ENCODE results near the gene KNOP1.

Gene KNOP1

DNA sequence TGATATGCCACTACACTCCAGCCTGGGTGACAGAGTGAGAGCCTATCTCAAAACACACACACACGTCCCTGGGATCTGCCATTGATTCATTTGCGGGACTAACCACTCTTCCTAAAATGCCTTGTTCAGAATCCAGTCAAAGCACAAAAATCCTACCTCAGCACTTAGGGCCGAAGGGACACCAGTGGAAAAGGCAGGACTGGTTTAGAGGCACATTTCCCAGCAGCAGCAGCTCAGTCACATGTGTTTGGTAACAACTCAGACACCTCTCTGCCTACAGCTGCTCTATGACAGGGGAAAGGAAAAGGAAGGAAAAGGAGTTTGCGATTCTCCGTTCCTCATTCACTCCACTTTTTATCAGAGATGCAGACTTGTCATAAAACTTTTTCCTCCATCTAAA, 12.2 kb downstream of the KNOP1 start:
- DNase-seq: no peak

DNA sequence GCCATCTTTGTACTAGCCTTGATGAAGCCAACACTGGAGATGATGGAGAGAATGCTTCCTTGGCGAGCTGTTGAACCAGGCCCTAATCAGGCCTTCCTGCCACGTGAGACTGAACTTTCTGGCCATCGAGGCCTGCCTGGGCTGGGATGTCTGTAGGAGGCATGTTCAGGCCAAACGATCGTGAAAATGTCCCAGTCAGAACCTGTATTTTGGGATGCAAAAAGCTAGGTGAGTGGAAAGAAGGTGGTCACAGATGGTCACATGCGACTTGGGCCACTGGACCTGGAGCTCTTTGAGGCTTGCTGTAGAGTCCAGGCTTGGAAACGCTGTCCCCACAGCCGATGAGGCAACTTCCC, 12.9 kb downstream of the KNOP1 start:
- no peak for DNase-seq

DNA sequence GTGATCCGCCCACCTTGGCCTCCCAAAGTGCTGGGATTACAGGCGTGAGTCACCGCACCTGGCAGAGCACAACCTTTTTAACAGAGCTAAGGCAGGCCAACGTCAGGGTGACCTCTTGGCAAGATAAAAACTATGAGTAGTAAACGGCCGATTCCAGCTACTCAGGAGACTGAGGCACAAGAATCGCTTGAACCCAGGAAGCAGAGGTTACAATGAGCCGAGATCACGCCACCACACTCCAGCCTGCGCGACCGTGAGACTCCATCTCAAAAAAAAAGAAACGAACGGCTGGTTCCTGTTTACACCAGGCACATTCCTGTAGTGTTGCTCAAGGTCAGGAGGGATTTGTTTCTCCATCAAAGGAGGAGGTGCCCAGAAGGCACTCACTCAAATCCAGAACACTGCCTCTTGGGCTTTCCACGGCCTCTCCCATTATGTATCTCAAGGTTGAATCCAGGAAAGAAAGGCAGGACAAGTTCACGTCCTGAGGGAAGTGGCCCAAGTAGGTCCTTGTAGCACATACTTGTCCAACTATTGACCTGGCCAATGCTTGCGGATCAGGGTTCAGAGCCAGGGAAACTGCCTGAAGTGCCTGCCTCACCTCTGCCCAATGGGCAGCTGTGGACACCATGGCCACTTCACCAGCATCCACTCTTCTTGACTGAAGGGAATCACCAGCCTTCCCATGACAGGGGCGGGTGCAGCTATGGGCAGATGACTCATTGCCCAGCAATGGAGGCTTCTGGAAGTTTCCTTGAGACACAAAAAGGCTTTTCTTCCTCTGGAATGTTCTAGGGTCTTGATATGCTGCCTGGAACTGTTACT, 13.5 kb downstream of the KNOP1 start:
- DNase-seq: peak; percentile 78

DNA sequence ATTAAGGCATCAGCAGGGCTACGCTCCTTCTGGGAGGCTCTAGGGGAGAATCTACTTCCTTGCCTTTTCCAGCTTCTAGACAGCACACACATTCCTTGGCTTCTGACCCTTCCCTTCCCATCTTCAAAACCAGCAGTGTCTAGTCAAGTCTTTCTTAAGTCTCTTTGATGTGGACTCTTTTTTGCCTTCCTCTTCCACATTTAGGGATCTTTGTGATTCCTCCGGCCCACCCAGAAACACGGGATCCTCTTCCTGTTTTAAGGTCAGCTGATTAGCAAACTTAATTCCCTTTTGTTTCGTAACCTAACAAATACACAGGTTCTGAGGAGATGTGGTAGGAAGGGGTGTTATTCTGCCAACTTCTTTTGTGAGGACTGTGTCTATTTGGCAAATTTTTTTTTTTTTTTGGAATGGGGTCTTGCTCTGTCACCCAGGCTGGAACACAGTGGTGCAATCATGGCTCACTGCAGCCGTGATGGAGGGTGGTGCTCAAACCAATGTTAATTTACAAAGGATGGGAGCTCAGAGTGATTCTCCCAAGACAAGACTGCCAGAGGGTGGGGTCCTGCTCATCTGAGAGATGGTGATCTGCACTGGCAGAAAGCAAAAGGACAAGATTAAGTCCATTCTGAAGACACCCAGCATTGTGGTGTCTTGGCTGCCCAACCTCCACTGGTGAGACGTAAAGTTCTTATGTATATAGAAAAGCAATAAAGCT, 14.7 kb downstream of the KNOP1 start:
- no peak for DNase-seq

DNA sequence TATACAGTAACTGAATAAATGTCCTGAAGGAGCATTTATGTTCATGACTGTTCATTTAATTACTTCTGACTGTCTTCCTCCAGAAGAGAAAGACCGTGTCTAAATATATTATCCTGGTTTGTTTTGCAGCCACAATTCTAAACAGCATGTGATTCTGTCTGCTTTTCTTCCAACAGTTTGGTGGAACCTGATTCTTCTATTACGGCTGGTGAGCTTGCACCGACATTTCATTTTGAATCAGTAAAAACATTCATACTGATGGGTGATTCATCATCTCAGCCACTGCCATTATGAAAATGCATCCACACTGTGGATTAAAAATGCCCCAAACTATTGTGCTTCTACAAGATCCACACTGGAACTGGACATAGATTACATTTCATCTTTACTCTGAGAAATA, 16.9 kb downstream of the KNOP1 start:
- DNase-seq: no peak

DNA sequence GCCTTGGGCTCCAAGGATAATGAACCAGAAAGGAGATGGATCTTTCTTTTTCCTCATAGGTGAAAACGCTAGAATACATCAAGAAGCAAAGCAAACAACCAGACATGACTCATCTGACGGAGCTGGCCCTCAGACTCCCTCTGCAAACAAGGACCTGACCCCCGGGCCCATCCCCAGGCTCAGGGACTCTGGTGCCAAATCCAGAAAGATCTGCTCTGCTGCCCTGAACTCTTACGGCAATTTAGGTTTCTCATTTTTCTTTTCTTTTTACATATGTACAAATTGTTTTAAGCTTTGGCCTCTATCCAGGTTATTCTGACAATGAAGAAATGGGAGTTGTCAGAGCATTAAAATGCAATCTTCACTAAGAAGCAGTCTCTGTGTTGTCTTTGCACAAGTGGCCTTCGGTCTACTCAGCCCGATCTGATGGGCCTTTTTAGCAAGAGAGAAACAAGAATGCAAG, 17.7 kb downstream of the KNOP1 start:
- no peak for DNase-seq

DNA sequence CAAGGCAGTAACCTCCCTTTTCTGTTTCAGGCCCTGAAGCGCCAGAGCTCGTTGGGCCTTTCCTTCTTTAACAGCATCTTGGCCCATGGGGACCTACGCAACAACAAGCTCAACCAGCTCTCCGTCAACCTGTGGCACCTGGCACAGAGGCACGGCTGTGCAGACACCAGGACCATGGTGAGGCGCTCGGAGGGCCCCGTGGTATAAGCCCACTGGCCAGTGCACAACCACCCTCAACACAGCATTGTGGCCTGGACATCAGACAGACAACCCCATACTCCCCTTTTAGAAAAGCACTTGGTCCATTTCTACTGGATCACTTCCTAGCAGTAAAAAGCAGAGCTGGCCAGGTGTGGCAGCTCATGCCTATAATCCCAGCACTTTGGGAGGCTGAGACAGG, 18.6 kb downstream of the KNOP1 start:
- DNase-seq: no peak

DNA sequence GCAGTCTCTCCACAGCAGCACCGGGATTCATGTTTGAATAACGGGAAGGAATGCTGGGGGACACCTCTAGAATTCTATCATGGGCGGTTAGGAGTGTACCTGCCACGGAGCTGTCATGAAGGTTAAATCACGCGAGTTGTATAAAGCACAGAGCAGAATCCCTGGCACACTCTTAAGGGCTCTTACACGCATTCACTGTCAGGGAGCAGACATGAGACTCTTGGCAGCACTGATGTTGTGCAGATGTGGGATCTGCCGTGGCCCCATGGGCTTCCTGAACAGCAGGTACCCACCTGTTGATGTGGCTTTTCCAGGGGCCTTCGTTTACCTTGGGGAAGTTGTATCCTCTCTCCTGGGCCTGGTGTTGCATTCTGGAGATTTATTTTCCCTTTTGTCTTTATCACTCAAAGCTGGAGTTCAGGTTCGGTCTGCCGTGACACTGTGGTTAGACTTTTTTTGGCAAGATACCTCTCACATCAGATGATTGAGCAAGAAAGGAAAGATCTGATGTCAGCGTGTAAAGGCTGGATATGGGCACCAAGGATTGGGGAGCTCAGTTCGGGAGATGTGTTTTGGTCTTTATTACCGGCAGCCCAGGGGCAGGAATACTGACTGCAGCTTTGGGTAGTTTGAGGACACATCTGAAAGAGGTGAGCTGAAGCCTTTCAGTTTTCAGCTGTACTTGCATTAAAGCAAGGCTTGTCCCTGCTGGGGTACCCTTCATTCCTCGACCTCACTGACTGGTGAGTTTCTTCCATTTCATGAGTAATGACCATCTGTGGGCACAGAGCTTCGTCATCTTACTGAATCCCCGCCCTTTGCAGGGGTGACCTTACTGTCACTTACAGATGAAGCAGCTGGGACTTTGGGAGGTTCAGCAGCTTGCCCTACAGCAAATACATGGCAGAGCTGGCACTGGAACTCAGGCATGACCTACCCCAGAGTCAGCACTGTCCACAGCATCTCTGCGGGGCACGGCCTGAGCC, 19.3 kb downstream of the KNOP1 start:
- no peak for DNase-seq

DNA sequence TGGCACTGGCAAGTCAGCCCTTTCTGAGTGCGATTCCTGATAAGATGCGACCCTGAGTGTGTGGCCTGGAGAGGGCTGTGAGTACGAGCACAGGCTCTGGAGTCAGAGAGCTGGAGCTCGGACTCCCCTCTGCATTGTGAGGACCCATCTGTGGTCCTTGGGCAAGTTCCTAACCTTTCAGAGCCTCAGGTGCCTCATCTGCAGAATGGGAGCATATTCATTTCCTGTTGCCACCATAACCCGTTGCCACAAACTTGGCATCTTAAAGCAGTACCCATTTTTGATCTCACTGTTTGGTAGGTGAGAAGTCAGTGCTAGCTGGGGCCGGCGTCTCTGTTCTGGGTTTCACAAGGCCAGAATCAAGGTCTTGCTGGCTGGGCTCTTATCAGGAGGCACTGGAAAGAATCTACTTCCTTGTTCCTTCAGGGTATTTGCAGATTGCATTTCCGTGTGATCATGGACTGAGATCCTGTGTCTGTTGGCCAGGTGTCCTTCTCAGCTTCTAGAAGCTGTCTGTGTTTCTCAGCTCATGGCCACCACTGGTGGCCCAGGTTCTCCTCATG, 20.2 kb downstream of the KNOP1 start:
- no peak for DNase-seq

DNA sequence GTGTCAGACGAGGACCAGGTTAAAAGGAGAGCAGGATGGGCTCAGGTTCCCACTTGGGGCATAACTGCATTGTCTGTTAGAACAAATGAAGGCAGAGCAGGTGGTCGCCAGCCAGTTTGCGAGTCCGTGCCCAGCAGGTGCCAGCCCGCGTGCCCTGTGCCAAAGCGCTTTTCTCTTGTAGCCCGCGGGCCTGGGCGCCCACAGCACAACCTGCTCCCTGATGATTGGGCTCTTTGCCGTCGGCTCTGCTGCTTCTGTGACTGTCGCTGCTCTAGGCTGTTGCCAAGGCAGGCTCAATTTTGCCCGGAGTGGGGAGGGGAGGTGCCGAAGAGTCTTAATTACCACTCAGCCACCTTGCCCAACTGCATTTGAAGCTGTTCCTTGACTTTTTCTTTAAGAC, 21.1 kb downstream of the KNOP1 start:
- DNase-seq: no peak

DNA sequence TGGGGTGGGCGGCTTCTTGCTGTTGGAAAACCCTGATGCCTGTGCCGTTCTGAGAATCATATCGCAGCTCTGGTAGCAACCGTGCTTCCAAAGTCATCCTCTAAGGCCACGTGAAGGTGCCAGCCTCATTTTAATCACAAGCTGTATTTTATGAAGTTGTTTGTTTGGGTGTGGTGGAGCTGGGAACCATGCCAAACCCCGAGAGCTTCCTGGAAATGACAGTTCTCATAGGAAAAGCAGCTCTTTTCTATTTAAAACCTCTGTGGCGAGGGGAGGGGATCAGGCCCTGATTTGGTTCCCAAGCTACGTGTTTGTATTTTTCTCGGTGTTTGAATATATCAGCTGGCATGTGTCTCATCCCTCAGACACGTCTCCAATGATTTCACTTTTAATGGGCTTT, 21.7 kb downstream of the KNOP1 start:
- DNase-seq: no peak

DNA sequence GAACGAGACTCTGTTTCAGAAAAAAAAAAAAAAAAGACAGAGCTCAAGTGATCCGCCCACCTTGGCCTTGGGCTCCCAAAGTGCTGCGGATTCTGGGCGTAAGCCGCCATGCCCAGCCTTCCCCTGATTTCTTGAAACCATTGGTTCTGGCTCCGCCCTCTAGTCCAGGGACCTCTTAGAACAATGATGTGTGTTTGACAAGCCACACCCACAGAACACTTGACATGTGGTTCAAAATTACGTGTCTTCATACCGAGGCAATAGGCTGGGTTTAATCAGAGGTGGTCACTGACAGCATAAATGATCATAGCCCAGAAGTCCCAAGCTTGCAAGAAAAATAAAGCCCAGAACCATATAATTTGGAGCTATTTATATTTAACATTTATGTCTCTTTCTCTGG, 23.0 kb downstream of the KNOP1 start:
- DNase-seq: no peak

DNA sequence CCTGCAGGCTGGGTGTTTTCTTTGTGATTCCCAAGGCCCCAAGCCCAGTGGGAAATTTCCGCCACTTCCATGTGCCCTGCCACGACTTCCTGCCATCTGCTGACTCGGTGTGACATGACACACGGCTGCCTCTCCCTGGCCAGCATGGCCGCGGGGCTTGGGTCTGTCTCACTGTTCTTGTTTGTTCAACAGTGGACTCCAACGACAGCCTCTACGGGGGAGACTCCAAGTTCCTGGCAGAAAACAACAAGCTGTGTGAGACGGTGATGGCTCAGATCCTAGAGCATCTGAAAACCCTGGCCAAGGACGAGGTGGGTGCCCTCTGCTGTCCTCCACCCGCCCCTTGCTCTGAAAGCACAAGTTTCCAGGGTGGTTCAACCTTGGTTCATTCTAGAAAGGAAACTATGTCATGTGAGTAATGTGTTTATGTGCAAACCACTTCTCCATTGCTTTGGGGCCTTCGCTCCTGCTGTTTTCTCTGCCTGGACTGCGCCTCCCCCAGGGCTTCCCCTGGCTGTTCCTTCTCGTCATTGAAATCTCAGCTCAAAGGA, 26.8 kb downstream of the KNOP1 start:
- no peak for DNase-seq

DNA sequence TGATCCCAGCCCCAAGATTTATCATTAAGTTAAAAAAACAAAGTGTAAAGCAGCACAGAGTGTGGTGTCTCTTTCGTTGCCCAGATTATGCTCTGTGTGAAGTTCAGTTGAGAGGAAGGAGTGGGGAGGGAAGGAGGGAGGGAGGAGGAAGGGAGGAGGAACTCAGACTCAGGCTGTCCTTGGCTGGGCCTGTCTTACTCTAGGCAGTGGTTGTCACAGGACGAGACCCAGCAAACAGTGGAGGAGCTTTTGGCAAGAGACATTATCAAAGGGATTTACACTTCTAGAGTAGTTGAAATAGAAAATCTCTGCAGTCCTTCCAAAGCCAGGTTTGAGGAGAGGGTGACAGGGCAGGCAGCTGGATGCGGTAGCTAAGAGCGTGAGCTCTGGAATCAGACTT, 27.8 kb downstream of the KNOP1 start:
- DNase-seq: no peak

DNA sequence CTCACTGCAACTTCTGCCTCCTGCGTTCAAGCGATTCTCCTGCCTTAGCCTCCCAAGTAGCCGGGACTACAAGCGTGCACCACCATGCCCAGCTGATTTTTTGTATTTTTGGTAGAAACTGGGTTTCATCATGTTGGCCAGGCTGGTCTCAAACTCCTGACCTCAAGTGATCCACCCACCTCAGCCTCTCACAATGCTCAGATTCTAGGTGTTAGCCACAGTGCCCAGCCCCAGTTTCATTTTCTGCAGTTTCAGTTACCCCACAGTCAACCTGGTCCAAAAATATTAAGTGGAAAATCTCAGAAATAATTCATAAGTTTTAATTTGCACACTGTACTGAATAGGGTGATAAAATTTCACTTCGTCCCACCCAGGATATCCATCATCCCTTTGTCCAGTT, 28.7 kb downstream of the KNOP1 start:
- DNase-seq: no peak

DNA sequence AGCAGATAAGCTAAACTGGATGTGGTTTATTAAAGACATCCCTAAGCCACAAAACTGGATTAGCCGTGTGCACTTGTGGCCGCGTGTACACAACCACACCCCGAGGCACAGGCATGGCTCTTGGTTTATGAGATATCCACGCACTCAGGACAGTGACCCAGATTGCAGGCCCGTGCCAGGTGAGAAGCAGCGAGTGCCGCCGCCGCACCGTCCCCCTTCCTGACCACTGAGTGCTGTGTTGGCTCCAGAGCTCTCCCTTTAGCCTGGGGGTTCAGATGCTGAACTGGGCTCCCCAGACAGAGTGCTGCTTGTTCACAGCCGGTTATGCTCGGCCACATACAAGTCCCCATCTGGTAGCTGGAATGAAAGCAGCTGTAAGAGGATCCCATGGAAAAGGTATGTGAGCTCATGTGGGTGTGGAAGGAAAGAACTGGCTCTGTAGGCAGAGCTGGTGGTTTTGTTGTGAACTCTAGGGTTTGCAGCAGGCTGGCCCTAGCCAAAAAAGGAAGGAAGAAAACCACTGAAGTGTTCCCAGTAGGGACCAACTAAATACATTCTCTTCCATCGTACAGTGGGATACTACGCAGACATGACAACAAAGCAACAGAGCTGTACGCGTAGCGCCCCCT, 29.5 kb downstream of the KNOP1 start:
- no peak for DNase-seq

DNA sequence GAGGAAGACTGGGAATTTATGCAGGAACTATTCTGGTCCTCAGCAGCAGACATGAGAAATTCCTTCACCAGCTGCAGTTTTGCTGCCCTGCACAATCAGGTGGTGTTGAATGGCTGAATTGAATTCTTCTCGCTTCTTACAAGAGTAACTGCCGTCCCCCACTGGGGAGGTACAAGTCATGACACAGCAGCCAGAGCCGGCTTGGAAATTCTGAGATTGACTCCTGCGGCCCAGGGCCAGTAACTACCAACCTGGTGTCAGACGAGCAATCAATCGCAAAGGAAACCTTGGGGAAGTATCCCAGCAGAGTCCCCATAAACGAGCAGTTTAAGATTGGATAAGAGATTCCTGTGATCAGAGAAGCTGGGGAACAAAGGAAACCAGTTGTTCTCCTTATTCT, 30.7 kb downstream of the KNOP1 start:
- peak; percentile 62 for DNase-seq

DNA sequence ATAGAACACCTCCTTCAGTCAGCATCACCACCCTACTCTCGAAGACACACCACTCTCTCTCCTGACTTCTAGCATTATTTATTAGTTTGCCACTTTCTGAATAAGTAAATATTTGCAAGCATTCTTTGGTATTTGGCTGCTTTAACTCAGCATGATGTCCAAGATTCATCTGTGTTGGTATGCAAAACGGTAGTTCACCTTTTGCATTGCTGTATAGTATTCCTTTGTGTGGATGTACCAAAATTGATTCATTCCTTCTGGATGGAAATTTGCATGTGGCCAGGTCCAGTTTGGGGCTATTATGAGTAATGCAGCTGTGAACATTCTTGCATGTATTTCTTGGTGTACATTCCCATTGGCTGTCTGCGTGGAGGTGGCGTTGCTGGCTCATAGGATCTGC, 32.9 kb downstream of the KNOP1 start:
- DNase-seq: no peak

DNA sequence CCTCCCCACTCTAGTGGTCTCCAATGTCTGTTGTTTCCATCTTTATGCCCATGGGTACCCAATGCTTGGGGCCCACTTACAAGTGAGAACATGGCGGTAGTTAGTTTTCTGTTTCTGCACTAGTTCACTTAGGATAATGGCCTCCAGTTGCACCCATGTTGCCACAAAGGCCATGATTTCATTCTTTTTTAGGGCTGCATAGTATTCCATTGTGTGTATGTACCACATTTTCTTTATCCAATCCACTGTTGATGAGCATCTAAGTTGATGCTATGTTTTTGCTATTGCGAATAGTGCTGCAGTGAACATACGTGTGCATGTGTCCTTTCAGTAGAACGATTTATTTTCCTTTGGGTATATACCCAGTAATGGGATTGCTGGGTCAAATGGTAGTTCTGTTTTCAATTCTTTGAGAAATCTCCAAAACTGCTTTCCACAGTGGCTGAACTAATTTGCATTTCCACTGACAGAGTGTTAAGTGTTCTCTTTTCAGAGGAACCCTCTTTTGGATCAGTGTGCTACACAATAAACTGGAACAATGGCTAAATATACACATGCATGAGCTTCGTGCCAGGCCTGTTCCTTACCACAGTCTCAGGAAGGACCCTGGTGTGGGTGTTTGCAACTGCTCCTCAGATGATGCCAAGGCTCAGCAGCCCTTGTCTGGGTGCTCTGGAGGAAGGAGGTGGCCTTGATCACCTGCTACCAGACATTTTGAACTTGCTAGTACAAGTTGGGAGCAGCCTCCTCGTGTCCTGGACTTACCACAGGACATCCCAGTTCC, 34.4 kb downstream of the KNOP1 start:
- DNase-seq: no peak

DNA sequence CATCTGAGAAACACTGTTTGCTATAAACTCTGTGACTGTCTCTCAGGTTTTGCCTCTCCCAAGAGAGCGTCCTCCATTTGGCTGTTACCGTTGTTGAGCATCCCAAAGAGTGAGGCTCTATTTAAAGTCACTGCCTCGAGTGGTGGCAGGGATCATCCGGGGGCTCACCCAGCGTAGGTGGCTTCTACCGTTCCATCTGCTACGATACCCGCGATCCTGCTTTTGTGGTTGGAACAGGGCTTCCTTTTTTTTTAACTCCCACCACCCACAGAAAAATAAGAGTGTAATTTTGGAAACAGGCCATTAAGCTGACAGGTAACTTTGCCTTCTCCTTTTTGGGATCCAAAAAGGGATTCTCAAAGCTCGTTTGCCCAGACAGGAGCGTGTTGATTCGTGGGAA, 36.4 kb downstream of the KNOP1 start:
- no peak for DNase-seq

DNA sequence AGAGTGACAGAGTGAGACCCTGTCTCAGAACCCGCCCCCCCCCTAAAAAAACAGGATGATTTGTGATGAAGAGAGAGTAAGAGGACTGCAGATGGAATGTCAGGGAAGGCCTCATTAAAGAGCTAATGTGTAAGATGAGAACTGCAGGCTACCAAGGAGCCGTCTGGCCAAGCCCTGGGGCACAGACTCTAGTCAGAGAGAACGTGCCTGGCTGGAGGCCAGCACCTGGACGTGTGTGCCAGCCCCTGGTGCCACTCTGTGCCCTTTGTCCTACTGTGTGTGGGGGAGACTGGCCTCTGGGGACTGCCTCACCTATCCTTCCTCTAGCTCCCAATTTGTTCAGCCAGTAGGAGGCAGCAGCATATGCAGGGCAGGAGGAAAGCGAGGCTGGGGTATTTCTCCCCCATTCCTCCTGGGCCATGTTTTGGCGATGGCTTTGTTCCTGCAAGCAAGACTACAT, 37.1 kb downstream of the KNOP1 start:
- DNase-seq: no peak

Measured in islet precursor cell (in vitro differentiated cells).